Stimulated activated CD8-positive, alpha-beta memory T cell treated with anti-CD3 and anti-CD28 coated beads, Interleukin-15, amount 100 ng/mL, for 1 hour (primary cell): ENCODE results near the gene UMODL1.

ENCODE experiments used
- DNase-seq: peaks from one replicate; pipeline ENCODE4 v3.0.0-alpha.2; 2020; ENCODE audit warnings: low read depth

Gene UMODL1, protein sequence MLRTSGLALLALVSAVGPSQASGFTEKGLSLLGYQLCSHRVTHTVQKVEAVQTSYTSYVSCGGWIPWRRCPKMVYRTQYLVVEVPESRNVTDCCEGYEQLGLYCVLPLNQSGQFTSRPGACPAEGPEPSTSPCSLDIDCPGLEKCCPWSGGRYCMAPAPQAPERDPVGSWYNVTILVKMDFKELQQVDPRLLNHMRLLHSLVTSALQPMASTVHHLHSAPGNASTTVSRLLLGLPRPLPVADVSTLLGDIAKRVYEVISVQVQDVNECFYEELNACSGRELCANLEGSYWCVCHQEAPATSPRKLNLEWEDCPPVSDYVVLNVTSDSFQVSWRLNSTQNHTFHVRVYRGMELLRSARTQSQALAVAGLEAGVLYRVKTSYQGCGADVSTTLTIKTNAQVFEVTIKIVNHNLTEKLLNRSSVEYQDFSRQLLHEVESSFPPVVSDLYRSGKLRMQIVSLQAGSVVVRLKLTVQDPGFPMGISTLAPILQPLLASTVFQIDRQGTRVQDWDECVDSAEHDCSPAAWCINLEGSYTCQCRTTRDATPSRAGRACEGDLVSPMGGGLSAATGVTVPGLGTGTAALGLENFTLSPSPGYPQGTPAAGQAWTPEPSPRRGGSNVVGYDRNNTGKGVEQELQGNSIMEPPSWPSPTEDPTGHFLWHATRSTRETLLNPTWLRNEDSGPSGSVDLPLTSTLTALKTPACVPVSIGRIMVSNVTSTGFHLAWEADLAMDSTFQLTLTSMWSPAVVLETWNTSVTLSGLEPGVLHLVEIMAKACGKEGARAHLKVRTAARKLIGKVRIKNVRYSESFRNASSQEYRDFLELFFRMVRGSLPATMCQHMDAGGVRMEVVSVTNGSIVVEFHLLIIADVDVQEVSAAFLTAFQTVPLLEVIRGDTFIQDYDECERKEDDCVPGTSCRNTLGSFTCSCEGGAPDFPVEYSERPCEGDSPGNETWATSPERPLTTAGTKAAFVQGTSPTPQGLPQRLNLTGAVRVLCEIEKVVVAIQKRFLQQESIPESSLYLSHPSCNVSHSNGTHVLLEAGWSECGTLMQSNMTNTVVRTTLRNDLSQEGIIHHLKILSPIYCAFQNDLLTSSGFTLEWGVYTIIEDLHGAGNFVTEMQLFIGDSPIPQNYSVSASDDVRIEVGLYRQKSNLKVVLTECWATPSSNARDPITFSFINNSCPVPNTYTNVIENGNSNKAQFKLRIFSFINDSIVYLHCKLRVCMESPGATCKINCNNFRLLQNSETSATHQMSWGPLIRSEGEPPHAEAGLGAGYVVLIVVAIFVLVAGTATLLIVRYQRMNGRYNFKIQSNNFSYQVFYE

DNA sequence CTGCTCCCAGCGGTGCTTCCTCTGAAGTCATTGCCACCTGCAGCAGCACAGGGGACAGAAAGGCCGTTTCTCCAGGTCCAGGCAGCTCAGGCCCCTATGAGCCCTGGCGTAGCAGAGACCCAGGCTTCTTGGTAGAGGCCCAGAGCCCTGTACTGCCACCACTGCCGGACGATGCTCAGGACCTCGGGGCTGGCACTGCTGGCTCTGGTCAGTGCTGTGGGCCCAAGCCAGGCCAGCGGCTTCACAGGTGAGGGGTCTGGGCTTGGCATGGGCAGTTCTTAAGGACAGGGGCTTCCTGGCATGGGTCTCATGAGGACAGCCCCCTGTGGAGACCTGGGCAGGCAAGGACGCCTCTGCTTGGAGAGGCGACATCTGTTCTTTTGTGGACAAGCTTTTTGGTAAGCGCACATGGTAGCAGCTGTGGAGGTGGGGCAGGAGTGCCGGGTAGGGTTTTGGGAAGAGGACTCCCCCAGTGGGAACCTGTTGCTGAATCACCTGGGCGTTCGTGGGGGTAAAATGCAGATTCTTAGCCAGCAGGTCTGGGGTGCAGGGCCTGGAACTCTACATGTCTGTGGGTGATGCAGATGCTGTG lies at the start of gene UMODL1:
TSS of gene UMODL1 (plus strand) at position 172 of the 592 bp plus-strand sequence. CDS start at position 172, 0 bp downstream.
- no peak for DNase-seq

DNA sequence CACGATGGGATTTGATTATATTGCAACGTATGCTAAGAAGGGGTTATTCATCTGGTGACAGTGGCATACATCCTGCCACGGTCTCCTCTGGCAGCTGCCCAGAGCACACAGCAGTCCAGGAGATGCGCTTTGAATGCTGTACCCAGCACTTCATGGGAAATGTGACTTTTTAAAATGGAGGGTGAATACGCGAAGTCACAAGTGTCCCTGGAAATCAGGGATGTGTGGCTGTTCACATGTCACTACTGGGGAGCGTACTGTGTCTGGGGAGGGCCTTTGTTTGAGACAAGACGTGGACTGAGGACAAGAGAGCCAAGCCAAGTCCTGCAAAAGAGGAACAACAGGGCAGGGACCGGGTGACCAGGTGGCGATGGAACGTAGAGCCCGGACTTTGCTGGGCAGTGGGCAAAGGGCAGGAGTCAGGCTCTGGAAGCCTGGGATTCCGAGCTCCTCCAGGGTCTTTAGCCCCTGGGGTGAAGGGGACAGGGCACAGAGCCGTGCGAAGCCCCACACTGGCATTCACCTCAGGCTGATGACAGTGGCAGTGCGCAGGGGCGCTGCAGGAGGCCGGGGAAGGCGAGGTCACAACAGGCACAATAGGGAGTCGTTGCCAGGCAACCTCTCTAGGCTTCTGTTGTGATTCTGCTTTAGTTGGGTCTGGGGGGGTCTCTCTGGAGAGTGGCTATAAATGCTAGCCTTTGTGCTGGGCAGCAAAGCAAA lies 49.6 kb upstream of the UMODL1 start:
- no peak for DNase-seq

DNA sequence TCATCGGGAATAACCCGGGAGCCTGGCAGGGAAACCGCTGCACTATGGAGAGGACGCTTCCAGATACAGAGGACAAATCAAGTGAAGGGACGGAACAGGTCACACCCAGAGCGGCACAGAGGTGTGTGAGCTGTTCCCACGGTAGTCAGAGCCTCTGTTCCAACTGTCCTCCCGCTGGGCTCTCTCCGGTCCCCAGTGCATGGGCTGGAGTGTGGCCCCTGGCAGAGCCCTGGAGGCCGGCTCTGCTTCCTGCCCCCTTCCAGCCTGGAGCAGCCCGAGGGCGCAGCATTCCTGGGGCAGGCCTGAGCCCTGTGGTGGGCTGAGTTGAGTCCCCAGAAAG lies 49.1 kb upstream of the UMODL1 start:
- DNase-seq, result no peak

- DNase-seq, result no peak
Measured at GRCh38 chr21:42022906-42023305, 48.2 kb upstream of the UMODL1 start.

GRCh38 chr21:42025376-42026081 lies 45.6 kb upstream of the UMODL1 start:
- no peak for DNase-seq

DNA sequence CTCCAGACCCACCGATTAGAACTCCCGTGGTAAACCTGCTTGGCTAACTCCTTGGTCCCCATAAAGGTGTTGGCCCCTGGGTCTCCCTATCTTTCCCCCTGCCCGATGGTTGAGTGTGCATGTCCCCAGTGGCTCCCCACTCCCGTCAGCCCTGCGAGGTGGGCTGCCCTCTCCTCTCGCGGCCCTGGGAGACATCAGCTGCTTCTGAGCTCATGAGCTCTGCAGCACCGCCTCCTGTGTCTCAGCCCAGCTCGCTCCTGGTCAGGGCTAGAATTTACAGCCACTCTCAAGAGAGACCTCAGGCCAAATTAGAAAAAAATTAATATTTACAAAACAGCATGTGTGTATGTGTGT lies 45.1 kb upstream of the UMODL1 start:
- no peak for DNase-seq

DNA sequence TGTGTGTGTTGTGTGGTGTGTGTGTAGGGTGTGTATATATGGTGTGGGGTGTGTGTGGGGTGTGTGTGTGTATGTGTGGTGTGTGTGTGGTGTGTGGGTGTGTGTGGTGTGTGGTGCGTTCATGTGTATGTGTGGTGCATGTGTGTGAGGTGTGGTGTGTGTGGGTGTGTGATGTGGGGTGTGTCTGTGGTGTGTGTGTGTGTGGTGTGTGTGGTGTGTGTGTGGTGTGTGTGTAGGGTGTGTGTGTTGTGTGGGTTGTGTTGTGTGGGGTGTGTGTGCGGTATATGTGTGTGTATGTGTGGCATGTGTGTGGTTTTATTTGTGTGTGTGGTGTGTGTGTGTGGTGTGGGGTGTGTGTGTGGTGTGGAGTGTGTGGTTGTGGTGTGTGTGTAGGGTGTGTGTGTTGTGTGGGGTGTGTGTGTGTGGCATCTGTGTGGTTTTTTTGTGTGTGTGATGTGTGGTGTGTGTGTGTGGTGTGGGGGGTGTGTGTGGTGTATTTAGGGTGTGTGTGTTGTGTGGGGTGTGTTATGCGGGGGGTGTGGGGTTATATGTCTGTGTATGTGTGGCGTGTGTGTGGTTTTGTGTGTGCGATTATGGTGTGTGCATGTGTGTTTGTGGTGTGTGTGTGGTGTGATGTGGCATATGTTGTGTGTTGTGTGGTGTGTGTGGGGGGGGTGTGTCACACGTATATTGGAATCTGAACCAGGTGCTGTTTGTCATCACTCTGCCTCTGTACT lies 43.9 kb upstream of the UMODL1 start:
- no peak for DNase-seq

GRCh38 chr21:42027822-42028765 lies 43.0 kb upstream of the UMODL1 start:
- DNase-seq, result no peak

DNA sequence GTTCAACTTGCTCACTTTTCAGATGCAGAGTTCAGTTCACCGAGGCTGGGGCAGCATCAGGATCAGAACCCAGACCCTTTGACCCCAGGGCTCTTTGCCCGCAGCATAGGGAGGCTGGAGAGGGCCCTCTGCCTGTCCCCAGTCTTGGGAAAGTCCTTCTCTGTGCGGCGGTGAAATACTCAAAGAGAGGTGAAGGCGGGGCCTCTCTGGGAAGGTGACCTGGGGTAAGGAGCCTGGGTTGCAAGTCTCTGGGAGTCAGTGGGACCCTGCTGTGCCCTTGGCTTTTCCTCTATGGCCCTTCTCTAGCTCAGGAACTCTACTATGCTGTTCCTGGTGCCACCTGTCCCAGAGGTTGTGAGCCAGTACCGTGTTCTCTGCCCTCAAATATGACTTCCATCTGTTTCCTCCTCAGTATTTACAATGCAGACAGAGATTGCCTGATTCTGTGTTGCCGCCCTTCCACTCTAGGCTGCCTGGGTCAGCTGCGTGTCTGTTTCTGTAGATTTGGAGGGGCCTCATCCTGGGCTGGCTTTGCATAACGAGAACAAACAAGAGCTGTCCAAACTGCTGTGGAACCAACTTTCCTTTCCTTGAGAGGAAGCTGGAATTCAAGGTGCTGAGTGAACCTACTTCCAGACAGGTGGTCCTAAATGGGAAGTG lies 42.2 kb upstream of the UMODL1 start:
- DNase-seq, result no peak

GRCh38 chr21:42030311-42030710 lies 40.8 kb upstream of the UMODL1 start:
- no peak for DNase-seq

- no peak for DNase-seq
Measured at GRCh38 chr21:42031241-42031640, 39.9 kb upstream of the UMODL1 start.

- no peak for DNase-seq
Measured at GRCh38 chr21:42031816-42032215, 39.3 kb upstream of the UMODL1 start.

DNA sequence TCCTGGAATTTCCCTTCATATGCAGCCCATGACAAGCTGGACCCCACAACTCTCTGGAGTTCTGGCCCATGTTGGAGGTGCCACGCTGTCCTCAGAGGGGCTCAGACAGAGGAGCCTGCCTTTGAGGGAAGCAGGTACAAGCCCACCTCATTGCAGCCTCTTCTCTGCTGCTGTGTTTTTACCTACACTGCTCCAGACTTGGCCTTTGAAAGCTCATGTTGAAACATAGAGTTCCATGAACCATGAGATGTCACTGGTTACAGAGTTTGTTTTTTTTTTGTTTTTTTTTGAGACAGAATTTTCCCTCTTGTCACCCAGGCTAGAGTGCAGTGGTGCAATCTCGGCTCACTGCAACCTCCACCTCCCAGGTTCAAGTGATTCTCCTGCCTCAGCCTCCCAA lies 38.9 kb upstream of the UMODL1 start:
- DNase-seq, result no peak

DNA sequence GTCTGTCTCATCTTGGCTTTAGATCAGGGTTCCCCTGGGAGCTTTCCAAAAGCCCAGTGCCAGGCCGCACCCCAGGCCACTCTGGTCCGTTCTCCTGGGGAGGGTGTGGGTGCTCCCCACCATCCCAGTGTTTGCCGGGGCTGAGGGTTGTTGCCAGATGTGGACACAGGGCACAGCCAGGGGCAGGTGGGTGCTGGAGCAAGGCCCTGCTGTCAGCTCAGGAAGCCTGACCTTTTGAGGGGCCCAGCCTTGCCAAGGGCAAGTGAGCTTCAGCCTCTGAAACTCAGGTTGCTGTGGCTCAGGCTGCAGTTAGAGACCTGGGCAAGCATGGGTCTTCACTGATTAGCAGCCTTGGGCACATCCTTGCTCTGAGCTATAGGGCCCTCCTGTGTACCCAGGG lies 38.1 kb upstream of the UMODL1 start:
- DNase-seq, result no peak

- no peak for DNase-seq
Measured at GRCh38 chr21:42036313-42036712, 34.8 kb upstream of the UMODL1 start.

- no peak for DNase-seq
Measured at GRCh38 chr21:42037516-42037915, 33.6 kb upstream of the UMODL1 start.

DNA sequence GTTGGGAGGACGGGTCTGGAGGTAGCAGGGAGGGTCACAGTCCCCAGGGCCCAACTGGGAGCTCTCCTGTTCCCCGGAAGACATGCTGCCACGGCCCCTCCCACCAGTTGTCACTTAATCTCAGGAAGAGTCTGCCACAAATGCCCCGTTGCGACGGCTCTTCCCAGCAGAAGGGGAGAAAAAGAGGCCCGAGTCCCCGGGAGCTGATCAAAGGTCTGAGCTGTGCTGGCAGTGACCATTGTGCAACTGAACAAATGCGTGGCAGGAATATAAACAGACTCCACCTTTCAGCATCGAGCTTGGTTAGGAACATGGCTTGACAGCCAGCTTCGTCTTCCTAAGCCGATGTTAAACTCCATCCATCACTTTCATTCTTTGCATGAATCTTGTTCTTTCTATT lies 33.2 kb upstream of the UMODL1 start:
- no peak for DNase-seq

DNA sequence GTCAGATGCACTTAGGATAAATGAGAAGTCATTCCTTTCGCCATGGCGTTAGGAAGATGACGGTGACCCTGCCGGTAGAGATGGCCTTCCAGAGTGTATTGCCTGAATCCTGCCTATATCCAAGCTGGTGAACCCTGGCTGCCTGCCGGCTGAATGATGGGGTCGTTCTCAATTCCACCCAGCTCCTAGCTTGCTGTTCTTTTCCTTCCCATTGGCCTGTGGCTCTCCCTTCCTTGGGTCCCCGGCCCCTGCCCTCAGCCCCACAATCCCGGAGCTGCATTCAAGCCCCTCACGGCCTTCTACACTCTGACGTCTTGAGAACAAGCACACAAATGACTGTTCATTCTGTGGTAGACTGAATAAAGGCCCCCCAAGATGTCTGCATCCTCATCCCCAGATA lies 32.7 kb upstream of the UMODL1 start:
- no peak for DNase-seq
